ENCODE measurements around the gene RNF13.
"Not testable (repeated sequence)": the region's sequence is repeated elsewhere in the genome, so short reads cannot be mapped to it uniquely, and the experiment has no call there.

Gene RNF13

DNA sequence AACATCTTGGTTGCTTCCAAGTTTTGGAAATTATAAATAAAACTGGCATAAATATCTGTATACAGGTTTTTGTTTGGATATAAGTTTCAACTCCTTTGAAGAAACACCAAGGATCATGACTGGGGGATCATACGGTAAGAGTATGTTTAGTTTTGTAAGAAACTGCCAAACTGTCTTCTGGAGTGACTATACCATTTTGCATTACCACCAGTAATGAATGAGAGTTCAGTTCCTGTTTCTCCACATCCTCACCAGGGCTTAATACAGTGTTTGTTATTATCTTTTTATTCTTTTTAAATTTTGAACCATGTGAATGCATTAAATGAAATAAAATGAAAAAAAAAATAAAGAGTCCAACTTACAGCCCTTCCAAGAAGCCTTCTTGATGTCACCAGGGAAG, 17.0 kb upstream of the RNF13 start:
- no peak for DNase-seq
- intact Hi-C loops (cut with DNase I), result no loop called here

DNA sequence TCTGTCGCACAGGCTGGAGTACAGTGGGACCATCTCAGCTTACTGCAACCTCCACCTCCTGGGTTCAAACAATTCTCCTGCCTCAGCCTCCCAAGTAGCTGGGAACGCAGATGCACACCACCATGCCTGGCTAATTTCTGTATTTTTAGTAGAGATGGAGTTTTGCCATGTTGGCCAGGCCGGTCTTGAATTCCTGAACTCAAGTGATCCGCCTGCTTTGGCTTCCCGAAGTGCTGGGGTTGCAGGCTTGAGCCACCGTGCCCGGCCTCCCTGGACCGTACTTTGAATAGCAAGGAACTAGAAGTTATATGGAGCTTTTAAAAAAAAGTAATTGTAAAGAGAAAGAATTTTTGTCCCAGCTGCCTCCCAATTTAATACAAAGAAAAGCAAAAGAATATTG, 12.3 kb upstream of the RNF13 start:
- DNase-seq, result no peak
- intact Hi-C loops (cut with DNase I), result no loop called here

DNA sequence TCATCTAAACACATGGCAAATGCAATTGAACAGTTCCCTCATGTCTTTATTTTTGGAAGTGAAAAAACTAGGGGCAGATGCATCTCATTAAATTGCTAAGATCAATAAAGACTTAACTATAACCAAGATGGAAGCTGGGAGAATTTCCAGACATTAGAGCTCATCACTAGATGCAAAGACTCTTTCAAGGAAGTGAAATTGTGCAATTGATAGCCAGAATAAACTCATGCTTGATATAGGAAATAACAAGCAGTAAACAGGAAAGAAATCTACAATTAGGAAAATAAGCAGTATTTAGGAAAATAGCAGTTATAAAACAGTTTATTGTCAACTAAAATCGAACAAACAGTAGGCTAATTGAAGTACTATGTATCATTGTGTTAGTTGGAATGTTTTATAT, 11.8 kb upstream of the RNF13 start:
- DNase-seq, result no peak
- intact Hi-C loops (cut with DNase I), result no loop called here

DNA sequence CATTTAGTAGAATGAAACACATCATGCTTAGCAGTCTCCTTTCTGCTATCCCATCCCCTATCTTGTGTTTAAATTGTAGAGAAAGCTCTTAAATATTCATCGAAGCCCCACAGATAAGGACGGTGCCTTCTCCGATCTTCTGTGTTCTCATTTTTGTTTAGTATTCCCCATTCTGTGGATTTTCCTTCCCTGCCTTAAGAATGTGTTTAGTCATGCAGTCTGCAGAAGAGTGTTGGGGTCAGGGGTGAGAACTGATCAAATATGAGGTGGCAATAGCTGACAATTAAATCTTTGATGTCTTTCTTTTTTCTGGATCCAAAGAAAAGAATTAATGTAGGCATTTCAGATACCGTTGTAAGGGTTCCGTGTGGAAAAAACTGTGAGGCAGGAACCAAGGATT, 11.4 kb upstream of the RNF13 start:
- no peak for DNase-seq
- intact Hi-C loops (cut with DNase I), result no loop called here

DNA sequence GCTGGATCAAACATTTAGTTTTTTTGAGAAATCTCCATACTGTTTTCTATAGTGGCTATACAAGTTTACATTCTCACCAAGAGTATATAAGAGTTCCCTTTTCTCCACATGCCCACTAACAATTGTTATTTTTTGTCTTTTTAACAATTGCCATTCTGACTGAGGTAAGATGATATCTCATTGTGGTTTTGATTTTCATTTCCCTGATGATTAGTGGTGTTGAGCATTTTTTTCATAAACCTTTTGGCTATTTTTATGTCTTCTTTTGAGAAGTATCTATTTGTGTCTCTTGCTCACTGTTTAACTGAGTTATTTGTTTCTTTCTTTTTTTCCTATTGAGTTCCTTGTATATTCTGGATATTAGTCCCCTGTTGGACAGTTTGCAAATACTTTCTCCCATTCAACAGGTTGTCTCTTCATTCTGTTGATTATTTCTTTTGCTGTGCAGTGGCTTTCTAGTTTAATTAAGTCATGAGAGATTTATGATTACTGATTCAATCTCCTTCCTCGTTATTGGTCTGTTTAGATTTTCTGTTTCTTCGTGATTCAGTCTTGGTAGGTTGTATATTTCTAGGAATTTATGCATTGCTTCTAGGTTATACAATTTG, 6.7 kb upstream of the RNF13 start:
- intact Hi-C loops (cut with DNase I), result no loop called here
- no peak for DNase-seq

DNA sequence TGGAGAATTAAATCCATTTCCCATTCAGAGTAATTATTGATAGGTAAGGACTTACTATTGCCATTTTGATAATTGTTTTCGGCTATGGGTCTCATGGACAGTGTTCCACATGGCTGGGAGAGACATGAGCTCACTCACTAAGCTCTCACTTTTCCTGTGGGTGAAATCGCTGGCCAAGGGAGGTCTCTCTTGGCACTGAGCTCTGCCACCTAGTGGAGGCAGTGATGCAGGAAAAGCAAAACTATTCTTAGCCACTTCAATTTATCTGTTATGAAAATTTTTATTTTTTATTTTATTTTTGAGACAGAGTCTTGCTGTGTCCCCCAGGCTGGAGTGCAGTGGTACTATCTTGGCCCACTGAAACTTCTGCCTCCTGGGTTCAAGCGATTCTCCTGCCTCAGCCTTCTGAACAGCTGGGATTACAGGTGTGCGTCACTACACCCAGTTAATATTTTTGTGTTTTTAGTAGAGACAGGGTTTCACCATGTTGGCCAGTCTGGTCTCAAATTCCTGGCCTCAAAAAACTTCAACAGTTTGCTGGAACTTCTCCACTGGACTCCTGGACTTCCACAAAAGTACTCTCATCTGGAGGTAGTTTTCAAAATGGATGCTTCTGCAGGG, 4.7 kb upstream of the RNF13 start:
- DNase-seq, result peak; percentile 28 to 95 (median 74)
- intact Hi-C loops (cut with DNase I), result loop anchor here (2.0 kb wide), 1 partner anchor 44 kb away; no protein-coding TSS in a partner anchor

DNA sequence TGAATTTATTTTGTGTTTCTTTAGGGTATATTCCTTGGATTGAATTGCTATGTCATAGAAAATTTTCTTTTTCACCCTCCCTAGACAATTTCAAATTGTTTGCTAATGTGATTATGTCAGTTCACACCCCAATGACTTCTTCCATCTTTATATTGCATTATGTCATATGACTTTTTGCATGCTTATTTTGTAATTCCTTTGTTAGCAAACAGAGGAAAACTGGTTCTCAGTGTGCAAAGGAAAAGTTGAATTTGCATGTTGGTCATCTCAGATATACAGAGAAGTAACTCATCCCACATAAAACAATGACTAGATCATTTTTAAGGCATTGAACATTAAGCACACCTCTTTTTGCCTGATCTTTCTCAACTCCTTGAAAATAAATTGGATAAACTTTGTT, 3.3 kb upstream of the RNF13 start:
- intact Hi-C loops (cut with DNase I), result loop anchor here (2.0 to 10.0 kb wide), 3 partner anchors 45 to 95 kb away; partner anchors contain the start of gene COMMD2
- no peak for DNase-seq

DNA sequence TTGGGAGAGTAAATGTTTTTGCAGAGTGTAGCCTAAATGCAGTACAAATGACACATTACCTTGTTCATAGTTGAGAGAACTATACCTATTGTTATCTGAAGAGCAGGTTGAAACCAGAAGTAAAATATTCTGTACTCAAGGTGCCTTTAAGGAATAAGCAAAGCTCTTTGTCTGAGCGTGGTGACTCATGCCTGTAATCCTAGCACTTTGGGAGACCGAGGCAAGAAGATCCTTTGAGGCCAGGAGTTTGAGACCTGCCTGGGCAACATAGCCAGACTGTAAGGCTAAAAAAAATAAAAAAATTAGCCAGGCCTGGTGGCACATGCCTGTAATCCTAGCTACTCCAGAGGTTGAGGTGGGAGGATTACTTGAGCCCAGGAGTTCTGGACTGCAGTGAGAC, 2.2 kb upstream of the RNF13 start:
- intact Hi-C loops (cut with DNase I), result loop anchor here (5.0 to 10.0 kb wide), 2 partner anchors 59 to 94 kb away; partner anchors contain the start of gene COMMD2
- DNase-seq, result no peak

DNA sequence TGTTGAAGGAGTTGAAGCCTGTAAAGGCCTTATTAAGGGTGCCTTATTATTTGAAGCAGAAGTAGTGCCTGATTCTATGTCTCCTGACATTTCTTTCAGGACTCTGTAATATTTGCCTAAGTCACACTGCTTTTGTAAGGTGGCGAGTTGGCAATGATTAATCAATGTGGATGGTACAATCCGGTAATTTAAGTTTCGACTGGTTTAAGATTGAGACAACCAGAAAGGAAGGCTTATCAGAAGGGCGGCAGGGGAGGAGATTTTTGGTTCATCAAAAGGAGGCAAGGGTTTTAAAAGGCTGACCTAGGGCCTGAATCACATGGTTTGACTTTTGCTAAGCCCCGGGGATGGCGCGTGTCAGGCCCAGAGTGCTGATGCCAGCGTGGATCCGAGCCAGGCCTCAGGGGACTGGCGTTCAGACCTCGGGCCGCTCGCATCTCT, 830 bp upstream of the RNF13 start:
- DNase-seq, result peak in 2 of 10 donors; percentile 49 to 64
- intact Hi-C loops (cut with DNase I), result loop anchor here (5.0 to 10.0 kb wide), 2 partner anchors 60 to 93 kb away; partner anchors contain the start of gene COMMD2

DNA sequence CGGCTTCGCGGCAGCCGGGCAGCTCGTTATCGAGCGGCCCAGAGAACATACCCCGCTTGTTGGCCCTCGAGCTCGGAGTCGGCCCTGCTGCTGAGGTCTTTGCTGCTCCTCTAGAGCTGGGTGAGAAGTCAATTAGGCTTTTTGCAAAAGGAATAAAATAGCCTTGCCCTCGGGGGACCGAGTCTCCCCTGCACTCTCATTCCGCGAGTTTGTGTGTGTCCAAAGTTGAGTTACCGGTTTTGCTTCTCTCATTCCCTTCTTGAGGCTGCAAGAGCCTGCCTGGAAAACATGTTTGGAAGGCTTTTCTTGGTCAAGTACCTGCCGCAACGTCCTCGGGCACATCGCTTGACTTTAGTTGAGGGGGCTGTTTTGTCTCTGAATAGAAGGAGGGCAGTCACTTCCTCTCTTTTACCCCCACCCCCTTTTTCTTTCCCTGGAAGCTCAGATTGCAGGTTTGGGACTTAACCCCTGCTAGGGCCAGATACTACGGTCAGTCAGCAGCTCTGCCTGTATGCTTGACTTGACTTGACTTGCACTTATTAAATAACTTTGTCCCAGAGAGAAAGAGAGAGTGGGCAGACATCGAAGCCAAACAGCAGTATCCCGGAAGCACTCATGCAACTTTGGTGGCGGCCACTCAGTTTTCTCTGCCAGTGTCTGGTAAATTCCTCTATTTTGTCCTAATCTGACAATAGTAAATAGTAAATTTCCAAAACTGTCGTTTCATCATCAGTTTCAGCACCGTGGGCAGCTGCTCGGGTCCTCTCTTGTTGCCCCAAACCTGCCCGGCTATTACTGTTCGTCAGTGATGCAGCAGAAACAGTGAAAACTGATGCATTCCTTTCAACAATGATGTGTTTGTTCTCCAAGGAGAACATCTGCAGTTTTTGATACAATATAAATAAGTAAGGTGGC, 609 bp downstream of the RNF13 start:
- DNase-seq, result peak in 6 of 10 donors; percentile 7 to 81 (median 32)
- intact Hi-C loops (cut with DNase I), result loop anchor here (5.0 to 10.0 kb wide), 2 partner anchors 61 to 91 kb away; partner anchors contain the start of gene COMMD2

DNA sequence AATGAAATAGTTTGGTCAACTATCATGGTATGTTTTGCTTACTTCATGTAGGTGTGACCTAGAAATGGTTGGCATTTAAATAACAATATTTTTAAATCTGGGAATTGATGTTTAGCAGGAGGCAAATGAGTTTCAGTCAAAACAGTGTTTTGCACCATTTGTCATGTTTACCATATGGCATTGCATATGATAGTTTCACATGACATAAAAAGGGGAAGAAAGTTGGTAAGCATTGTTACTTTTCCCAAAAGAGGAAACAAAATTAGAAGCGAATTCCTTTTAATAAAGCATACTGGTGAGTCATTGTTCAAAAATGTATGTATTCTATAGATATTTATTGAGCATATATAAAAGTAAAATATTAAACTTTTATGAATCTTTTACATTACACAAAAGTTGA, 2.3 kb downstream of the RNF13 start:
- DNase-seq, result no peak
- intact Hi-C loops (cut with DNase I), result loop anchor here (5.0 to 10.0 kb wide), 2 partner anchors 89 to 152 kb away; no protein-coding TSS in a partner anchor

DNA sequence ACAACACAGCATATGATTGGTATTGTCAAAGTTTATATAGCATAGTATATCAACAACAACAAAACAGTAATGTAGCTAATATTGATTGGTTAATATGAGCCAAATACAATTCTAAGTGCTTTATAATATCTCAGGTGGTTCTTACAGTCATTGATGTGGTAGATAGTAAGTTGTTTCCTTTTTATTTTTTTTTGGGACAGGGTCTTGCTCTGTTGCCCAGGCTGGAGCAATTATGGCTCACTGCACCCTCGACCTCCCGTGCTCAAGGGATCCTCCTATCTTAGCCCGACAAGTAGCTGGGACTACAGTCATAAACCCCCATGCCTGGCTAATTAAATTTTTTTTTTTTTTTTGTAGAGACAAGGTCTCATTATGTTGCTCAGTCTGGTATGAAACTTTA, 2.7 kb downstream of the RNF13 start:
- no peak for DNase-seq
- intact Hi-C loops (cut with DNase I), result loop anchor here (5.0 to 10.0 kb wide), 2 partner anchors 89 to 152 kb away; no protein-coding TSS in a partner anchor

DNA sequence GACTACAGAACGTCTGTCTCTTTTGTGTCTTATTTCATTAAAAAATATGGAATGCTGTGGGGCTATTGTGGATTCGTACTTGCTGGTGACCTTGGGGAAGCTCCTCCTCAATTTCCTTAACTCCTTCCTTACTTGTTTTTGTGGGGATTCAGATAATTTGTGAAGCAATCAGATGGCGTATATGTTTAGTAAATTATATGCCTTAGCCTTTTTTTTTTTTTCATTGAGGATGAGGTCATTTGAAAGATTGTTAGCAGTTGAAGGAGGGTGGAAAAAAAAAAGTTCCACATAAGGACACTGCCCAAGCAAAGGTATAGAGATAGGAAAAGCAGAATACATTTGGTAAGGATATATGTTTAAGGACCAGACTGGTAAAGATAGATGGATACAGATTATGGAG, 3.3 kb downstream of the RNF13 start:
- DNase-seq, result no peak
- intact Hi-C loops (cut with DNase I), result loop anchor here (5.0 to 10.0 kb wide), 2 partner anchors 88 to 151 kb away; no protein-coding TSS in a partner anchor

DNA sequence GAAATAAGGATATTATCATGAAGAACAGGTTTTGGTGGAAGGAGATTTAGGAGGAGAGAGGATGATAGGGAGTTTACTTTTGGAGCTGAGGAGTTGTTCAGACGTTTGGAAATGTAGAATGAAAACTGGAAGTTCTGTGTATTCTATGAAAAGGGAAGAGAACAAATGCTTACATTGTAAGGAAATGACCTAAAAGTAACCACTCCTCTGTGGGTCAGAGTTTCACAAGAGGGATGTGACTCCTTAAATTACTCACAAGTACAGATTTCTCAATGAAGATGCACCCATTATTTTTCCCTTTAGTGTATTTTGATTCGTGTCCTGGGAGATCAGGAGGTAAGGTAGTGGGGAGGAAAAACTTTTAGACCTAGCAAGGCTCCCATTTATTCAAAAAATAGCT, 4.0 kb downstream of the RNF13 start:
- no peak for DNase-seq
- intact Hi-C loops (cut with DNase I), result loop anchor here (5.0 to 10.0 kb wide), 2 partner anchors 88 to 150 kb away; no protein-coding TSS in a partner anchor

DNA sequence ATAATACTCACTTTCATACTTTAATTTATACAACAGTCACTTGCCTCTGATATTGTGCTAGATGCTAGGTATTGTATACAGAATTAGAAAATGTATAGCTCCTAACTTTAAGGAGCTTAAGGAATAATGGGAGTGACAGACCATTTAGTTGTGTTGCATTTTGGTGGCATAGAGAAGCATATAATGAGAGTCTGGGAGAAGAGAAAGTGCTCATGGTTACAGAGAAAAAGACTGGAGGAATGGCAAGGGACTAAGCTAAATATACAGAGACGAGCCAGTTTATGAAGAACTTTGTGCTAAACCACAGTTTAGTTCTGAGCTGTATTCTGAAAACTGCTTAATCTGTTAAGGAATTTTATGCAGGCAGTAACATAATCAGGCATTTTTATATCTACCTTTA, 6.4 kb downstream of the RNF13 start:
- intact Hi-C loops (cut with DNase I), result loop anchor here (5.0 to 10.0 kb wide), 2 partner anchors 85 to 148 kb away; no protein-coding TSS in a partner anchor
- no peak for DNase-seq

DNA sequence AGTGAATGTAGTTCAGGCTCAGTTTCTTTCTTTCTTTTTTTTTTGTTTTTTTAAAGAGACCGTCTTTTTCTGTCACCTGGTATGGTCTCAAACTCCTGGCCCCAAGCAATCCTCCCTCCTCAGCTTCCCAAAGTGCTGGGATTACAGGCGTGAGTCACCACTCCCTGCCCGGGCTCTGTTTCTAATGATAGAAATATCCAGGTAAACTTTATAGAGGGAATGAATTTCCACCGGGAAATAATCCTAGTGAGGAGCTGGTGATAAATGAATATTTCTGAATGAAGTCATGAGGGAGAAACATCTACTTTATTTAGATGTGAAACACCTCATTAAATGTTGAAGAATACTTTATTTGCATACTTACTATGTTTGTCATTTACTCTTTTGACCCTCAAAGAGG, 7.2 kb downstream of the RNF13 start:
- intact Hi-C loops (cut with DNase I), result no loop called here
- DNase-seq, result no peak

DNA sequence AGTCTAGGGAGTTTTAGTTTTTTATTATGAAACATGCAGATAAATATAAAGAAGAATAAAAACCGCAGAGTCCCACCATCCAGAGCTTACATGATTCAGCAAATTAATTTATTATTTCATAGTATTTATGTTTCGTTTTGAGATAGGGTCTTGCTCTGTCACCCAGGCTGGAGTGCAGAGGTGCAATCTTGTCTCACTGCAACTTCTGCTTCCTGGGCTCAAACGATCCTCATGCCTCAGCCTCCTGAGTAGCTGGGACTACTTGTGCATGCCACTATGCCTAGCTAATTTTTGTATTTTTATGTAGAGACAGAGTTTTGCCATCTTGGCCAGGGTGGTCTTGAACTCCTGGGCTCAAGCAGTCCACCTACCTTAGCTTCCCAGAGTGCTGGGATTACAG, 13.6 kb downstream of the RNF13 start:
- no peak for DNase-seq
- intact Hi-C loops (cut with DNase I), result no loop called here

DNA sequence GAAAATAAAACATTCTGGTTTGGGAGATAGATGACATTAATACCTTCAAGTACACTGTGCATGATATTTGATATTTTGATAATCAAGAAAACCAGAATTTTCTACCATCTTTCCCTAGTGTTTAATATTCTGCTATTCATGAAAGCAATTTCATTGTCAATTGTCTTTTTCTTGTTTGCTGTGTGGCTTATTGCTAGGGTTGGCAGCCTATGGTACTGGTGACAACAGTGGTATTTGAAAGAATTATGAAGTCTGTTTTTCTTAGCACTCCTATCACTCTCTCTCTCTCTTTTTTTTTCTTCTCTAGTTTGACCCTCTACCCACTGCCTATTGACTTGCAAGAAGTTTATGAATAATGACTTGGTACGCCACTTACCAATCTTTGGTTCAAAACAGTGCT, 15.4 kb downstream of the RNF13 start:
- intact Hi-C loops (cut with DNase I), result no loop called here
- DNase-seq, result no peak

DNA sequence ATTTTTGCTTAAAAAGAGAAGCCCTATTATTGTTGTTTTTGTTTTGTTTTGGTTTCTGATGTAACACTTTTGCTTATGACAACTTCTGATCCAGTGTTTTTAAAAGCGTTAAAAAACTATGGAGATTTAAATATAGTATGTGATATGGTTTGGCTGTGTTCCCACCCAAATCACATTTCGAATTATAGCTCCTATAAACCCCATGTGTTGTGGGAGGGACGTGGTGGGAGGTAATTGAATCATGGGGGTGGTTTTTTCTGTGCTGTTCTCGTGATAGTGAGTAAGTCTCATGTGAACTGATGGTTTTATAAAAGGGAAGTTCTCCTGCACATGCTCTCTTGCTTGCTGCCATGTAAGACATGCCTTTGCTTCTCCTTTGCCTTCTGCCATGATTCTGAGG, 16.6 kb downstream of the RNF13 start:
- DNase-seq; intact Hi-C loops (cut with DNase I): not testable (repeated sequence)

DNA sequence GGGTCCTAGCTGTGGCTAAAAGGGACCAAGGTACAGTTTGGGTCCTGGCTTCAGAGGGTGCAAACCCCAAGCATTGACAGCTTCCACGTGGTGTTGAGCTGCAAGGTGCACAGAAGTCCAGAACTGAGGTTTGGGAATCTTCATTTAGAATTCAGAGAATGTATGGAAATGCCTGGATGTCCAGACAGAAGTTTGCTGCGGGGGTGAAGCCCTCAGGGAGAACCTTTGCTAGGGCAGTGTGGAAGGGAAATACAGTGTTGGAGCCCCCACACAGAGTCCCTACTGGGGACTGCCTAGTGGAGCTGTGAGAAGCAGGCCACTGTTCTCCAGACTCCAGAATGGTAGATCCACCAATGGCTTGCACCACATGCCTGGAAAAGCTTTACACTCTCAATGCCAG, 17.9 kb downstream of the RNF13 start:
- DNase-seq, result no peak
- intact Hi-C loops (cut with DNase I), result no loop called here

DNA sequence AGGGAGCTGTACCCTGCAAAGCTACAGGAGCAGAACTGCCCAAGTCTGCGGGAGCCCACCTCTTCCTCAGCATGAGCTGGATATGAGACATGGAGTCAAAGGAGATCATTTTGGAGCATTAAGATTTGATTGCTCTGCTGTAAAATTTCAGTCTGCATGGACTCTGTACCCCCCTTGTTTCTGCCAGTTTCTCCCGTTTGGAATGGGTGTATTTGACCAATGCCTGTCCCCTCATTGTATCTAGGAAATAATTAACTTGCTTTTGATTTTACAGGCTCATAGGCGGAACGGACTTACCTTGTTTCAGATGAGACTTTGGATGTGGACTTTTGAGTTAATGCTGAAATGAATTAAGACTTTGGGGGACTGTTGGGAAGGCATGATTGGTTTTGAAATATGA, 18.3 kb downstream of the RNF13 start:
- no peak for DNase-seq
- intact Hi-C loops (cut with DNase I), result no loop called here

Measured in posterior cingulate gyrus (tissue), 11 donors.